BE2C (cell line): ENCODE results near the gene HSPA4L.

Experiments
- DNase-seq: peaks from one replicate; pipeline ENCODE4 v3.0.0-alpha.2; 2020
- H3K27me3 ChIP-seq: fragments of 250-450 bp; sonication (Bioruptor Pico); 2 replicates; pipeline ENCODE4 v1.5.1; 2020; ENCODE audit warnings: mild to moderate bottlenecking
- H3K36me3 ChIP-seq: fragments of 250-450 bp; sonication (Bioruptor Pico); 2 replicates; pipeline ENCODE4 v1.5.1; 2020; ENCODE audit warnings: mild to moderate bottlenecking
- H3K4me1 ChIP-seq: fragments of 250-450 bp; sonication (Bioruptor Pico); 2 replicates; pipeline ENCODE4 v1.5.1; 2020
- H3K4me3 ChIP-seq: 2 replicates; pipeline ENCODE4 v1.5.1; 2011; ENCODE audit warnings: low read depth, low read length
- H3K9me3 ChIP-seq: fragments of 250-450 bp; sonication (Bioruptor Pico); 2 replicates; pipeline ENCODE4 v1.5.1; 2020
- TF ChIP-seq, protein P1 (sequence below): IDR thresholded peaks from 2 replicates; pipeline ENCODE4 v1.5.1; 2012; ENCODE audit warnings: mild to moderate bottlenecking, low read depth, low read length

Gene HSPA4L

DNA sequence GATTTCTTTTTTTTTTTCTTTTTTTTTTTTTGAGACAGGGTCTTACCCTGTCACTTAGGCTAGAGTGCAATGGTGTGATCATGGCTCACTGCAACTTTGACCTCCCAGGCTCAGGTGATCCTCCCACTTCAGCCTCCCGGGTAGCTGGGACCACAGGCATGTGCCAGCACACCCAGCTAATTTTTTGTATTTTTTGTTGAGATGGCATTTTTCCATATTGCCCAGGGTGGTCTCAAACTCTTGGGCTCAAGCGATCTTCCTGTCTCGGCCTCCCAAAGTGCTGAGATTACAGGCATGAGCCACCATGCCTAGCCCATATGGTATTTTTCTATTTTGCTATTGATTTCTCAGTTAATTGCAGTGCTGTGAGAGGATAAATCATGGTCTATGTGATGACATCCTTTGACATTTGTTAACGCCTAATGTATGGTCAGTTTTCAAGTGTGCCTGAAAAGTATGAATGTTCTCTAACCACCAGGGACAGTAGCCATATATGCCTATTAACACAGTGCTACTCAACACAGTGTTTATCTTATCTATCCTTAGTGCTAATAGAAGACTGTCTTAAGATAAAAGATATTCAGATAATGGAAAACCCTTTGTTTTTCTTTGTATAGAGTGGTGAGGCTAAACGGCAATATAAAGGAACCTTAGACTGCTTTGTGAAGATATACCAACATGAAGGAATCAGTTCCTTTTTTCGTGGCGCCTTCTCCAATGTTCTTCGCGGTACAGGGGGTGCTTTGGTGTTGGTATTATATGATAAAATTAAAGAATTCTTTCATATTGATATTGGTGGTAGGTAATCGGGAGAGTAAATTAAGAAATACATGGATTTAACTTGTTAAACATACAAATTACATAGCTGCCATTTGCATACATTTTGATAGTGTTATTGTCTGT lies 9.1 kb upstream of the HSPA4L start:
- no peak overlapping the region for H3K4me3 ChIP-seq
- no peaks in the 10 kb centered on the region; the same call in 1 of the 2 replicates for H3K4me1 ChIP-seq
- TF ChIP-seq, protein P1, sequence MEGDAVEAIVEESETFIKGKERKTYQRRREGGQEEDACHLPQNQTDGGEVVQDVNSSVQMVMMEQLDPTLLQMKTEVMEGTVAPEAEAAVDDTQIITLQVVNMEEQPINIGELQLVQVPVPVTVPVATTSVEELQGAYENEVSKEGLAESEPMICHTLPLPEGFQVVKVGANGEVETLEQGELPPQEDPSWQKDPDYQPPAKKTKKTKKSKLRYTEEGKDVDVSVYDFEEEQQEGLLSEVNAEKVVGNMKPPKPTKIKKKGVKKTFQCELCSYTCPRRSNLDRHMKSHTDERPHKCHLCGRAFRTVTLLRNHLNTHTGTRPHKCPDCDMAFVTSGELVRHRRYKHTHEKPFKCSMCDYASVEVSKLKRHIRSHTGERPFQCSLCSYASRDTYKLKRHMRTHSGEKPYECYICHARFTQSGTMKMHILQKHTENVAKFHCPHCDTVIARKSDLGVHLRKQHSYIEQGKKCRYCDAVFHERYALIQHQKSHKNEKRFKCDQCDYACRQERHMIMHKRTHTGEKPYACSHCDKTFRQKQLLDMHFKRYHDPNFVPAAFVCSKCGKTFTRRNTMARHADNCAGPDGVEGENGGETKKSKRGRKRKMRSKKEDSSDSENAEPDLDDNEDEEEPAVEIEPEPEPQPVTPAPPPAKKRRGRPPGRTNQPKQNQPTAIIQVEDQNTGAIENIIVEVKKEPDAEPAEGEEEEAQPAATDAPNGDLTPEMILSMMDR, result no peak
- no peaks in the 10 kb centered on the region for H3K9me3 ChIP-seq
- no peaks in the 10 kb centered on the region for H3K36me3 ChIP-seq
- DNase-seq, result no peak
- no peaks in the 10 kb centered on the region for H3K27me3 ChIP-seq

- no peaks in the 10 kb centered on the region for H3K9me3 ChIP-seq
- no peaks in the 10 kb centered on the region for H3K36me3 ChIP-seq
- no peaks in the 10 kb centered on the region; the same call in 1 of the 2 replicates for H3K4me1 ChIP-seq
- TF ChIP-seq, protein P1, result no peak
- H3K27me3 ChIP-seq, result no peaks in the 10 kb centered on the region
- no peak overlapping the region for H3K4me3 ChIP-seq
- no peak for DNase-seq
Observed at GRCh38 chr4:127775843-127776242, 6.3 kb upstream of the HSPA4L start.

GRCh38 chr4:127776620-127777019 lies 5.5 kb upstream of the HSPA4L start:
- H3K9me3 ChIP-seq, result no peaks in the 10 kb centered on the region
- H3K27me3 ChIP-seq, result no peaks in the 10 kb centered on the region
- H3K4me1 ChIP-seq, result no peaks in the 10 kb centered on the region; the same call in 1 of the 2 replicates
- no peak for DNase-seq
- no peaks in the 10 kb centered on the region for H3K36me3 ChIP-seq
- H3K4me3 ChIP-seq, result no peak overlapping the region
- TF ChIP-seq, protein P1, result no peak

DNA sequence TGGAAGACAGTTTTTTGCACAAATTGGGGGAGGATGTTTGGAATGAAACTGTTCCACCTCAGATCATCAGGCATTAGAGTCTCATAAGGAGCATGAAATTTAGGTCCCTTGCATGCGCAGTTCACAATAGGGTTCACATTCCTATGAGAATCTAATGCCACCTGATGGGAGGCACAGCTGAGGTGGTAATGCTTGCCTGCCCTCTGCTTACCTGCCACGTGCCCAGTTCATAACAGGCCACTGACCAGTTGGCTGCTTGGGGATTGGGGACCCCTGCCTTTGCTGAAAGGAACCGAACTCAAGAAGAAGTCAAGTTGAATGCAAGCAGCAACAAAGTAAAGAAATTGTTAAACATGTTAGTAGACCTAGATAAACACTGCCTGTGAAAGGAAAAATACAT lies 4.6 kb upstream of the HSPA4L start:
- H3K36me3 ChIP-seq, result no peaks in the 10 kb centered on the region
- H3K4me1 ChIP-seq, result no peaks in the 10 kb centered on the region
- TF ChIP-seq, protein P1, result no peak
- DNase-seq, result no peak
- H3K4me3 ChIP-seq, result no peak overlapping the region
- H3K27me3 ChIP-seq, result no peaks in the 10 kb centered on the region
- H3K9me3 ChIP-seq, result no peaks in the 10 kb centered on the region

GRCh38 chr4:127778102-127778501 lies 4.0 kb upstream of the HSPA4L start:
- TF ChIP-seq, protein P1, result no peak
- H3K9me3 ChIP-seq, result no peaks in the 10 kb centered on the region
- H3K27me3 ChIP-seq, result no peaks in the 10 kb centered on the region
- no peak overlapping the region for H3K4me3 ChIP-seq
- H3K36me3 ChIP-seq, result no peaks in the 10 kb centered on the region
- peak; percentile 16 for DNase-seq
- no peaks in the 10 kb centered on the region for H3K4me1 ChIP-seq

DNA sequence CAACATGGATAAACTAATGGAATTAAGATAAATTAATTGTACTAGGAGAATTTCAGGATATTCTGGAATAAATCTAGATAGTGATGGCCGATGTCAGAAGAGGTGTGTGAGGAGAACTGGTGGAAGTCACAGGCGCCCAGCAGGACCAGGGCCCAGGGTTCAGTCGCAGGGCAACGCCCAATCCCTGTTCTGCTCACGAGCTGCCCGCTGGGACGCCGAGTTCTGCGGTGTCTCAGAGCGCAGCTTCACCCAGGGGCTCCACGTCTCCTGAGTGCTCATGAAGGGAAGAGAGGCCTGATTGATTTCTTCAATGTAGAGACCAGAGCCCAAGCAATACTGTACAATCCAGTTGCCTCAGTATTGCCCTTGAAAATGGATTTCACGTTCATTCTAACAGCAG lies 1.5 kb upstream of the HSPA4L start:
- TF ChIP-seq, protein P1, result no peak
- DNase-seq, result no peak
- Histone ChIP-seq H3K4me3 (no peak overlapping the region), H3K9me3 (no peaks in the 10 kb centered on the region), H3K4me1 (no peaks in the 10 kb centered on the region), H3K36me3 (no peaks in the 10 kb centered on the region), H3K27me3 (no peaks in the 10 kb centered on the region)
